Measurements from ENCODE around the gene ZNF396.

Gene ZNF396

DNA sequence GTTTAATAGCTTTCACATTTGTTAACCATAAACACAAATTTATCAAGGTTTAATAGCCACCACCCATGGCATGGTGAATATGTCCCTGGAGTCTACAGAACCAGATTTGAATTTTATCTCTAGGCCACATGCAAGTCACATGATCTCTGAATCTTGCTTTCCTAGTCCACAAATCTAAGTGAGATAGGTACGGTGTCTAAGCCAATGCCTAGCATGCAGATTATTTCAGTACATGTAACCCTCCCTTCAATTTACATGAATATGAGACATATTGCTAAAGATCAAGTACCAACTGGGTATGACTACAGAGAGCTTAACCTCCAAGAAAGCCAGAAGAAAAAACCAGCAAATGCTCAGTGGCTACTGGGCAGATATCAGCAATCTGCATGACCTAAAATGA, 42.9 kb downstream of the ZNF396 start:
- no peak for DNase-seq

DNA sequence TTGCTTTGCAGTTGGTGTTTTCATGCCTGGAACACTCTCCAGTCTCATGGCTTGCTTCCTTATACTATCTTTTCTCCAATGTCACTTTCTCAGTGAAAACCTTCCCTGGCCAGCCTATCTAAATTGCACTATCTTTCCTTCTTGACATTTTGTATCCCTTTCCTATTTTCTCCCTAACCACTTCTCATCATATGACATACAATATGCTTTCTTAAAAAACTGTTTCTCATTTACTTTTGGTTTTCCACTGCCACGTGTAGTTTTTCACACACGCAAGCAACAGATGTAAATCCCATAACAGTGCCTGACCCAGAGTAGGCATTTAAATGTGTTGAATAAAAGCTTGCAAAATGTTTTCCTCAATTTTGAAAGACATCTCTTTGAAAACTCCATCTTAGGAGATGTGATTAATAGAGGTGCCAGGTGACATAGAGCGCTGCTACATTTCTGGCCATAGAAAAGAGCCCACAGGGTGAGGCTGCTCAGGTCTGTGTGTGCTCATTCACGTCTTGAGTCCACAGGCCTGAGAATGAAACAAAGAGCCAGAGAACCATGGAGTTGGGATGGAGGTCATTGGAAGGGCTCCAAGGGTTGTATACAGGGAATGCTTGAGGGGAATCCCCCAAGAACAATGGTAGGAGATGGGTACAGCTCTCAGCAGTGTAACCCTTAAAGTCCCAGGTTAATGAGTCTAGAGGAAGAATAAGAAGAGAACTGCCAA, 45.6 kb downstream of the ZNF396 start:
- peak; percentile 22 for DNase-seq

- DNase-seq: no peak
These were observed 48.3 kb downstream of the ZNF396 start for GRCh38 chr18:35328868-35329267.

GRCh38 chr18:35326695-35327387, 50.3 kb downstream of the ZNF396 start:
- DNase-seq: peak; percentile 37

DNA sequence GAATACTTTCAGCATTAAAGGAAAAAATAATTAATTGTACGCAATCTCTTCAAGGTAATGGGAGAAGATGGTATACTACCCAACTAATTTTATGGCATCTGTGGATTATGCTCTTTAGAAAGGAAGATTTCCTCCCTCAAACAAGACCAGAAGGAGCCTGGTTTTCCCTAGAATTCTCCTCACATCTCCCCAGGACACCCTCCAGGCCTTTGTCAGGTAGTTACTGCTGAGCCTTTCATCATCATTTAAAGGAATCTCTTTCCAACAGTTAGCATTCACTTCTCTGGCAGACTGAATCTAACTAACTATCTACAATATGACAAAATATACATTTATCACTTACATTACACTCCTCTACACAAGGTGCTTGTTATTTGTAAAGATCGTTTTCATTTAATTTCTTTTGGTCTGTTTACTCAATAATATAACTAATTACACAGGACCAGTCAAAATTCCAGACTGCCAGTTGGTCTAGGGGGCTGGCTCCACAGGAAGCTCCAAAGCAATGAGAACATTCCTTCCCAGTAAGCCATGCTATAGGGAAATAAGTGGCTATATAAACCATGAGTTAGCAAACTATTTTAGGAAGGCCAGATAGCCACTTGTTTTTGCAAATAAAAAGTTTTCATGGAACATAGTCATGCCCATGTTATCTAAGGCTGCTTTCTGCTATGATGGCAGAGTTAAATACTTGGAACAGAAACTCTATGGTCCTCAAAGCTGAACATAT, 52.0 kb downstream of the ZNF396 start:
- peak; percentile 72 for DNase-seq

- DNase-seq: no peak
These were observed 54.4 kb downstream of the ZNF396 start for GRCh38 chr18:35322486-35323458.
